Measurements from ENCODE around the gene NEMP2. TPM values are rescaled to one million over a fixed set of nuclear protein-coding genes. Genes with fewer than 3 reads are reported as not detected.

NEMP2 gene
- total and polyA plus RNA-seq, 7 donors: 0.21 to 2.0 (median 0.86) TPM

DNA sequence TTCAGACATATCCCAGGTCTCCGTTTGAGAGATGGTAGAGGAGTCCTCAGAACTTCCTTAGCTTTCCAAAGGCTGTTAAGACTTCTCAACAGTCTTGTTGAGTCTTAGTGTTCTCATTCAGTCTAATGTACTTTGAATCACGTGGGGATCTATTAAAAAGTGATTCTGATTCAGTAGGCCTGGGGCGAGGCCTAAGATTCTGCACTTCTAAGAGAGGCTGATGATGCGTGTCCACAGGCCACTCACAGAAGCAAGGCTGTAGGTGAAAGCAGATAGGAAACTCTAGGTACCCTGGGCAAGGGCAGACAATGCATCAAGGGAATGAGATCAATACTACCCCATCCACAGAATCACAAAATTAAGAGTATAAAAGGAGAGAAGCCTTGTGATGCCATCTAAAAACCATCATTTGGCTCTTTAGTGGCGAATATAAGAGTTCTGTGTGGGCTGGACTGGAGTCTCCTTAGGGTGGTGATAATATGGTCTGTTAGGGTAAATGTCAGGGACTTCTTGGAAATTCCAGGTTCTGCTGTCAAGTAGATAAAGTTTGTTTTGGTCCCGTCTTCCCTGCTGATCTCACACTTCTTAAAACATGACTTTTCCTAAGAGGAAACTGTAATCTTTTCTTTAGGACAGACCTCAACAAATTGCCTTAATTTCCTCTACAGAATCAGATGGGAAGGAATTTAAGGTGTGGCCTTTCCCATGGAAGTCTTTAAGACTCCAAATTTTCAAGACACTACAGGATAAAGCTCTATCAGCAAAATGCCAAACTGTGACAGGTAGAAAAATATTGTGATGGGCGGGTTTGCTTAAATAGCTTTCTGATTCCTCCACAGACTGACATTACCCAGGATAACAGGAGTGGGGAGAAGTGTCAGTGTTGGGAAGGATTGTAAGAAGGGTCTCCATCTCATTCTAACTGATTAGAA lies 45.7 kb upstream of the NEMP2 start:
- WGBS, 3 donors: 92 to 93% (median 93%) methylated on average over 7 of the region's 7 CpGs
- H3K4me3 ChIP-seq: no peak overlapping the region
- H3K36me3 ChIP-seq (ENCODE audit: insufficient read depth in 1 of 2, low read depth in 1 of 2): no peaks in the 10 kb centered on the region
- no peaks in the 10 kb centered on the region for H3K4me1 ChIP-seq
- no peak overlapping the region for H3K27ac ChIP-seq
- TF ChIP-seq, protein P1, sequence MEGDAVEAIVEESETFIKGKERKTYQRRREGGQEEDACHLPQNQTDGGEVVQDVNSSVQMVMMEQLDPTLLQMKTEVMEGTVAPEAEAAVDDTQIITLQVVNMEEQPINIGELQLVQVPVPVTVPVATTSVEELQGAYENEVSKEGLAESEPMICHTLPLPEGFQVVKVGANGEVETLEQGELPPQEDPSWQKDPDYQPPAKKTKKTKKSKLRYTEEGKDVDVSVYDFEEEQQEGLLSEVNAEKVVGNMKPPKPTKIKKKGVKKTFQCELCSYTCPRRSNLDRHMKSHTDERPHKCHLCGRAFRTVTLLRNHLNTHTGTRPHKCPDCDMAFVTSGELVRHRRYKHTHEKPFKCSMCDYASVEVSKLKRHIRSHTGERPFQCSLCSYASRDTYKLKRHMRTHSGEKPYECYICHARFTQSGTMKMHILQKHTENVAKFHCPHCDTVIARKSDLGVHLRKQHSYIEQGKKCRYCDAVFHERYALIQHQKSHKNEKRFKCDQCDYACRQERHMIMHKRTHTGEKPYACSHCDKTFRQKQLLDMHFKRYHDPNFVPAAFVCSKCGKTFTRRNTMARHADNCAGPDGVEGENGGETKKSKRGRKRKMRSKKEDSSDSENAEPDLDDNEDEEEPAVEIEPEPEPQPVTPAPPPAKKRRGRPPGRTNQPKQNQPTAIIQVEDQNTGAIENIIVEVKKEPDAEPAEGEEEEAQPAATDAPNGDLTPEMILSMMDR (IDR thresholded peaks at IDR 0.05): no peak
- intact Hi-C loops (cut with DNase I): no loop called here
- H3K9me3 ChIP-seq: no peaks in the 10 kb centered on the region
- DNase-seq (no peak), ATAC-seq (no peak)
- no peaks in the 10 kb centered on the region for H3K27me3 ChIP-seq (ENCODE audit: insufficient read depth in 3 of 3, low read length in 2 of 3)

DNA sequence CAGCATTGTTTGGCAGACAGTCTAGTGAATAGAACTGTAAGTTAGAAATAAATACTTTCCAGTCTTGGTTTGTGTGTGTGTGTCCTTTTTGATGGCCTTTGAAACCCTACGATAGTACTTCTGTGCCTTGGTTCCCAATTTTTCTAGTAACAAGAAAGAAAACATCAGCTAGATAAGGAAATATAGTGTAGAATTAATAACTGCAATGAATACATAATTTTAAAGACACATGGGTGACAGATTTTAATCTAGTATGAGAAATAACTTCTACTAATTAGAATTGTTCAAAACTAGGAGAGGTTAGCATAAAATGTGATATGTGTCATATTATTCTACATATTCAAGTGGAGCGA lies 44.5 kb upstream of the NEMP2 start:
- intact Hi-C loops (cut with DNase I): no loop called here
- no peak overlapping the region for H3K27ac ChIP-seq
- 70 to 75% (median 73%) methylated on average over 2 of the region's 2 CpGs for WGBS, 3 donors
- H3K27me3 ChIP-seq (ENCODE audit: insufficient read depth in 3 of 3, low read length in 2 of 3): no peaks in the 10 kb centered on the region
- no peaks in the 10 kb centered on the region for H3K36me3 ChIP-seq (ENCODE audit: insufficient read depth in 1 of 2, low read depth in 1 of 2)
- H3K4me1 ChIP-seq: no peaks in the 10 kb centered on the region
- ATAC-seq (no peak), DNase-seq (no peak)
- no peak overlapping the region for H3K4me3 ChIP-seq
- no peaks in the 10 kb centered on the region for H3K9me3 ChIP-seq
- TF ChIP-seq, protein P1 (IDR thresholded peaks at IDR 0.05): no peak

DNA sequence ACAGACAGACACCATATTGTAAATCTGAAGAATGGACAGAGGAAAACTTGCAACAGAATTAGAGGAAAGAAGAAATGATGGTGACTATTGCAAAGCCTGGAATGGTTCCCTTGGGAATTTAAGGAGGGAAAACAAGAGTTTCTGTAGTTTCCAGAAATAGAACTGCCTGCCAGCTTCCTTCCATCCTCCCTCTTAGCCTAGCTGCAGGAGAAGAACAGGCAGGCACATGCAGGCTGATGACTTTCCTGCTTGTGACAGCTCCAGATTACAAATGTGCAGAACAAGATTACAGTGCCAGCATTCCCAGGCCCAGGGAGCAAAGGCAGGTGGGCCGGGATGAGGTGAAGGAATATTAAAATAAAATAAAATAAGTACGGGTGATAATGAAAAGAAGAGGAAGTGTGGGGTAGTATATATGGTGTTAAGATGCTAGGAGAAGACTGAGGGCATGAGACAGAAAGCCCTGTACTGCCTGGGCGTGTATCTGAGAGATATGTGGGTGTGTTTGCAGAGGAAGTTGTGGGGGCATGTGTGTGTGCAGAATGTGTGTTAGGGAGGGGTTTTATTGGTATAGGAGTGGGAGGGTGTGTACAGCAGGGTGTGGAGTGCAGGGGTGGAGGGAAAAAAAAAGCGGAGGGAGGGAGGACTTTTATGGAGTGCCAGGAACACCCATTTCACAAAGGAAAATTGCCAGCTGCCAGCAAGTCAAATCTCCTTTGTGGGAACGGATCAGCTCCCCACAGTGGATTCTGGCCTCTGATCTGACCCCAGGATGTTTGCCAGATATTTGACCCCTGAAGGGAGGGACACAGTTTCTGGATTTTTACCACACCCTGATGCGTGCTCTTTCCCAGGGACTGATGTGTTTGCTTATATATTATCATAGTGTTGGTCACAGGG lies 43.9 kb upstream of the NEMP2 start:
- TF ChIP-seq, protein P1 (IDR thresholded peaks at IDR 0.05): no peak
- DNase-seq: no peak
- Histone ChIP-seq H3K36me3 (ENCODE audit: insufficient read depth in 1 of 2, low read depth in 1 of 2) (no peaks in the 10 kb centered on the region), H3K27ac (no peak overlapping the region), H3K4me1 (no peaks in the 10 kb centered on the region), H3K4me3 (no peak overlapping the region), H3K27me3 (ENCODE audit: insufficient read depth in 3 of 3, low read length in 2 of 3) (no peaks in the 10 kb centered on the region), H3K9me3 (no peaks in the 10 kb centered on the region)
- ATAC-seq: no peak
- WGBS, 3 donors: 26 to 32% (median 30%) methylated on average over 6 of the region's 6 CpGs
- intact Hi-C loops (cut with DNase I): no loop called here

DNA sequence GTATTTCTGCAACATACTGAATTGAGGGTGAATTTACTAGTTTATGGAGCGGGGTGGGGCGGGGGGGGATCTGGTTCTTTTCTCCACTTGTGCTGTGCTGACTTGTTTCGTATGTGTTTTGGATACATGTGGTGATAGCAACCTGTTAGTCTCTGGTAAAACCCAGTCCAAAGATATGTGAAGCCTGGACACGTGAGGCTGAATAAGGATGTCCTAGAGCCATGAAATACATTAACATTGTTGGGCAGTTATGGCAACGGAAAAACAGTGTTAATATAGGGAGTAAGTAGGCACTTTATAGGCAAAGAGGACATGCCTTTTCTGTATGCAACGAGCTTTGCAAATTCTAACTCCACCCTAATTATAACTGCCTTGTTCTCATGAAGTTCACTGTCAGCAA lies 42.1 kb upstream of the NEMP2 start:
- WGBS, 3 donors: 82 to 88% (median 86%) methylated on average over 6 of the region's 6 CpGs
- DNase-seq: no peak
- Histone ChIP-seq H3K36me3 (ENCODE audit: insufficient read depth in 1 of 2, low read depth in 1 of 2) (no peaks in the 10 kb centered on the region), H3K27me3 (ENCODE audit: insufficient read depth in 3 of 3, low read length in 2 of 3) (no peaks in the 10 kb centered on the region), H3K27ac (no peak overlapping the region), H3K4me3 (no peak overlapping the region), H3K9me3 (no peaks in the 10 kb centered on the region), H3K4me1 (no peaks in the 10 kb centered on the region)
- intact Hi-C loops (cut with DNase I): no loop called here
- TF ChIP-seq, protein P1 (IDR thresholded peaks at IDR 0.05): no peak
- ATAC-seq: no peak
